Tibial nerve (tissue), 4 donors: ENCODE results near the gene KCNJ6.

ENCODE experiments used
- EP300 ChIP-seq, 2 donors: sonication (generic); formaldehyde crosslinking; IDR thresholded peaks; one replicate each; pipeline ENCODE4 v1.6.1; 2017; ENCODE audit warnings: antibody characterized with exemption in 2 of 2, mild to moderate bottlenecking in 1 of 2
- POLR2A ChIP-seq, 2 donors: fragments of 450-650 bp; IDR thresholded peaks; one replicate each; pipeline ENCODE4 v1.6.1; 2017; ENCODE audit warnings: antibody characterized with exemption in 2 of 2, mild to moderate bottlenecking in 2 of 2, moderate library complexity in 2 of 2
- TF ChIP-seq, protein P1 (sequence below), 5 experiments: fragments of 200-600 bp in 3 of 5; fragments of 450-650 bp in 2 of 5; sonication (generic) in 3 of 5; IDR thresholded peaks; one replicate each; pipeline ENCODE4 v1.5.1; 2016 to 2019; ENCODE audit warnings: antibody characterized with exemption in 5 of 5, mild to moderate bottlenecking in 3 of 5, moderate library complexity in 2 of 5

DNA sequence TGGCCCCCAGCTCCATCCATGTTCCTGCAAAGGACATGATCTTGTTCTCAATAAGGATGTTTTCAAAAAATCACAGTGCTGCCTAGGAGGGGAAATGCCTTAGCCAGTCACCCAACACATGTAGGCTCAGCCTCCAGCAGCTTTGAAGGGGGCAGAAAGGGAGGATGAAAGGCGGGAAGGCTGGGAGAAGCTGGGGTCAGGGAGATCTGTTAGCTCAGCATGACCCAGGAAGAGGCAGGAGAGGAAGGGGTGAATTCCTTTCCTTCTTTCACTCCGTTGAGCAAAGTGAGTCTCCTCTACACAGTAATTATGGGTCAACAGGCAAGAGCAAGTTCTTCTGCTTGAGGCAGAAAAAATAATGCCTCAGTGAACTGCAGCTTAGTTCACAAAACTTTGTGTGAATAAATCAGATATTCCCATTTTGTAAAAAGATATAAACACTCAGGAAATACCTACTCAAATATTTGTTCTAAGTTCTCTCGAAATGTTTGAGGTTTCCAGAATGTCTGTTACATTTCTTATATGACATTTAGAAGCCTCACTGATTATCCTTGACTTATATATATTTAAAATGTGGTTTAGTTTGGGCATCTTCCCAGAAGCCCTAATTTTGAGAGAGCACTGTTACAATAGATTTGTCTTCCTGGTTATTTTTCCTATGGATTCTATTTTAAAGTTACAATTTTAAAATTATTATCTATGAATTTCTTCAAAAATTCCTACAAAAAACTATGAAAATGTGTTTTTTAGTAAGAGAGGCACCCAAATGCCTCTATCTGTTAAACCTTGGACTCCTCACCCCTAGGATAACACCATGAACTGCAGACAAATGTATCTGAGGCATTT, 116.8 kb downstream of the KCNJ6 start:
- TF ChIP-seq, protein P1, sequence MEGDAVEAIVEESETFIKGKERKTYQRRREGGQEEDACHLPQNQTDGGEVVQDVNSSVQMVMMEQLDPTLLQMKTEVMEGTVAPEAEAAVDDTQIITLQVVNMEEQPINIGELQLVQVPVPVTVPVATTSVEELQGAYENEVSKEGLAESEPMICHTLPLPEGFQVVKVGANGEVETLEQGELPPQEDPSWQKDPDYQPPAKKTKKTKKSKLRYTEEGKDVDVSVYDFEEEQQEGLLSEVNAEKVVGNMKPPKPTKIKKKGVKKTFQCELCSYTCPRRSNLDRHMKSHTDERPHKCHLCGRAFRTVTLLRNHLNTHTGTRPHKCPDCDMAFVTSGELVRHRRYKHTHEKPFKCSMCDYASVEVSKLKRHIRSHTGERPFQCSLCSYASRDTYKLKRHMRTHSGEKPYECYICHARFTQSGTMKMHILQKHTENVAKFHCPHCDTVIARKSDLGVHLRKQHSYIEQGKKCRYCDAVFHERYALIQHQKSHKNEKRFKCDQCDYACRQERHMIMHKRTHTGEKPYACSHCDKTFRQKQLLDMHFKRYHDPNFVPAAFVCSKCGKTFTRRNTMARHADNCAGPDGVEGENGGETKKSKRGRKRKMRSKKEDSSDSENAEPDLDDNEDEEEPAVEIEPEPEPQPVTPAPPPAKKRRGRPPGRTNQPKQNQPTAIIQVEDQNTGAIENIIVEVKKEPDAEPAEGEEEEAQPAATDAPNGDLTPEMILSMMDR (IDR thresholded peaks at IDR 0.05): no peak
- TF ChIP-seq EP300 (IDR thresholded peaks at IDR 0.05) (no peak), POLR2A (IDR thresholded peaks at IDR 0.05) (no peak)
